Breast epithelium (tissue), 3 donors: ENCODE results near the gene MYO5A.

Experiments used
- CTCF ChIP-seq, 3 donors: fragments of 450-650 bp; IDR thresholded peaks; one replicate each; pipeline ENCODE4 v1.5.1; 2016 to 2017; ENCODE audit warnings: antibody characterized with exemption in 3 of 3, mild to moderate bottlenecking in 3 of 3, moderate library complexity in 3 of 3
- POLR2A ChIP-seq: fragments of 450-650 bp; IDR thresholded peaks from one replicate; pipeline ENCODE4 v1.6.1; 2016; ENCODE audit warnings: antibody characterized with exemption, mild to moderate bottlenecking, moderate library complexity
- POLR2AphosphoS5 ChIP-seq, 3 donors: sonication (generic); formaldehyde crosslinking; IDR thresholded peaks; one replicate each; pipeline ENCODE4 v1.6.1; 2017; ENCODE audit warnings: antibody characterized with exemption in 3 of 3

DNA sequence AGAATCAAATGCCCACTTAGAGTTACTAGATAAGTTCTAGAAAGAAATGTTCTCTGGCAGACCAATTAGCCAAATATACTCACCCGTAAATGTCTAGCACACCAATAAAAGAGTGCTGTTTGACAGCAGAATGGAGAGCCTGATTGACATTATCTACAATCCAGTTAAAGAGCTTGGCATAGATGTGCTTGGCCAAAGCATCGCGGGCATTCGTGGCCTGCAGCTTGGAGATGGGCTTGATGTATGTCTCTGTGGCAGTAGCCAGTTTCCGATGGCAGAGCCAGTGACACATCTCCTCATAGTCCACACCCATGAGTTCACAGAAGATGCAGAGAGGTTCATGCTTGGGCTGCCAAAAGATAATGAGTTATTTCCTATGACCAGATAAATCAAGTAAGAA lies 131.6 kb downstream of the MYO5A start:
- TF ChIP-seq CTCF (IDR thresholded peaks at IDR 0.05): no peak
- TF ChIP-seq POLR2AphosphoS5 (IDR thresholded peaks at IDR 0.05): no peak
- no peak for TF ChIP-seq POLR2A
